Neural crest cell (in vitro differentiated cells): ENCODE results near the gene GFRA4. TPM values are rescaled to one million over a fixed set of nuclear protein-coding genes. Genes with fewer than 3 reads are reported as not detected.
A peak's percentile ranks its signal among the peaks of the same experiment; 100 is the strongest.

Source experiments
- DNase-seq: peaks from one replicate; pipeline ENCODE4 v3.0.0; 2021; ENCODE audit warnings: low read depth, mixed read lengths, low spot score
- H3K27ac Mint-ChIP-seq: one replicate; pipeline ENCODE4 v1.8.0; 2021; ENCODE audit warnings: mild to moderate bottlenecking, mixed read lengths; ENCODE audit not compliant: unreplicated experiment
- H3K27me3 Mint-ChIP-seq: 2 replicates; pipeline ENCODE4 v1.8.0; 2021; ENCODE audit warnings: low read depth, mild to moderate bottlenecking, mixed read lengths
- H3K36me3 Mint-ChIP-seq: 2 replicates; pipeline ENCODE4 v1.8.0; 2021; ENCODE audit warnings: low read depth, mild to moderate bottlenecking, mixed read lengths
- H3K4me1 Mint-ChIP-seq: 2 replicates; pipeline ENCODE4 v1.8.0; 2021; ENCODE audit warnings: mixed read lengths
- H3K4me3 Mint-ChIP-seq: one replicate; pipeline ENCODE4 v1.8.0; 2021; ENCODE audit warnings: mild to moderate bottlenecking, mixed read lengths
- H3K9me3 Mint-ChIP-seq: 2 replicates; pipeline ENCODE4 v1.8.0; 2021; ENCODE audit warnings: mixed read lengths
- total RNA-seq: library from RNA; stranded (reverse); gene quantifications from 2 replicates; pipeline ENCODE4 v1.2.1, GENCODE V29; 2021
- TF ChIP-seq, protein P1 (sequence below): fragments of 200-600 bp; sonication (generic); conservative IDR thresholded peaks from 2 replicates; pipeline ENCODE4 v1.5.0; 2021; ENCODE audit warnings: antibody characterized with exemption, mild to moderate bottlenecking

GFRA4 gene
- total RNA-seq, 1 donor from 2014 or later: not detected

GRCh38 chr20:3661814-3662665 lies 1.2 kb downstream of the GFRA4 start:
- H3K27me3 Mint-ChIP-seq: peaks cover 48% of the 10 kb centered on the region
- no peaks in the 10 kb centered on the region for H3K9me3 Mint-ChIP-seq
- no peak overlapping the region for H3K27ac Mint-ChIP-seq
- H3K4me3 Mint-ChIP-seq: no peak overlapping the region
- DNase-seq: no peak
- H3K4me1 Mint-ChIP-seq: peaks cover 6% of the 10 kb centered on the region
- H3K36me3 Mint-ChIP-seq: no peaks in the 10 kb centered on the region
- TF ChIP-seq, protein P1, sequence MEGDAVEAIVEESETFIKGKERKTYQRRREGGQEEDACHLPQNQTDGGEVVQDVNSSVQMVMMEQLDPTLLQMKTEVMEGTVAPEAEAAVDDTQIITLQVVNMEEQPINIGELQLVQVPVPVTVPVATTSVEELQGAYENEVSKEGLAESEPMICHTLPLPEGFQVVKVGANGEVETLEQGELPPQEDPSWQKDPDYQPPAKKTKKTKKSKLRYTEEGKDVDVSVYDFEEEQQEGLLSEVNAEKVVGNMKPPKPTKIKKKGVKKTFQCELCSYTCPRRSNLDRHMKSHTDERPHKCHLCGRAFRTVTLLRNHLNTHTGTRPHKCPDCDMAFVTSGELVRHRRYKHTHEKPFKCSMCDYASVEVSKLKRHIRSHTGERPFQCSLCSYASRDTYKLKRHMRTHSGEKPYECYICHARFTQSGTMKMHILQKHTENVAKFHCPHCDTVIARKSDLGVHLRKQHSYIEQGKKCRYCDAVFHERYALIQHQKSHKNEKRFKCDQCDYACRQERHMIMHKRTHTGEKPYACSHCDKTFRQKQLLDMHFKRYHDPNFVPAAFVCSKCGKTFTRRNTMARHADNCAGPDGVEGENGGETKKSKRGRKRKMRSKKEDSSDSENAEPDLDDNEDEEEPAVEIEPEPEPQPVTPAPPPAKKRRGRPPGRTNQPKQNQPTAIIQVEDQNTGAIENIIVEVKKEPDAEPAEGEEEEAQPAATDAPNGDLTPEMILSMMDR: no peak

- Mint-ChIP-seq H3K4me1 (peaks cover 6% of the 10 kb centered on the region), H3K9me3 (no peaks in the 10 kb centered on the region), H3K4me3 (no peak overlapping the region), H3K27ac (no peak overlapping the region), H3K27me3 (peaks cover 48% of the 10 kb centered on the region), H3K36me3 (no peaks in the 10 kb centered on the region)
- TF ChIP-seq, protein P1: no peak
- no peak for DNase-seq
These were observed 2.0 kb downstream of the GFRA4 start for GRCh38 chr20:3661060-3661813.

DNA sequence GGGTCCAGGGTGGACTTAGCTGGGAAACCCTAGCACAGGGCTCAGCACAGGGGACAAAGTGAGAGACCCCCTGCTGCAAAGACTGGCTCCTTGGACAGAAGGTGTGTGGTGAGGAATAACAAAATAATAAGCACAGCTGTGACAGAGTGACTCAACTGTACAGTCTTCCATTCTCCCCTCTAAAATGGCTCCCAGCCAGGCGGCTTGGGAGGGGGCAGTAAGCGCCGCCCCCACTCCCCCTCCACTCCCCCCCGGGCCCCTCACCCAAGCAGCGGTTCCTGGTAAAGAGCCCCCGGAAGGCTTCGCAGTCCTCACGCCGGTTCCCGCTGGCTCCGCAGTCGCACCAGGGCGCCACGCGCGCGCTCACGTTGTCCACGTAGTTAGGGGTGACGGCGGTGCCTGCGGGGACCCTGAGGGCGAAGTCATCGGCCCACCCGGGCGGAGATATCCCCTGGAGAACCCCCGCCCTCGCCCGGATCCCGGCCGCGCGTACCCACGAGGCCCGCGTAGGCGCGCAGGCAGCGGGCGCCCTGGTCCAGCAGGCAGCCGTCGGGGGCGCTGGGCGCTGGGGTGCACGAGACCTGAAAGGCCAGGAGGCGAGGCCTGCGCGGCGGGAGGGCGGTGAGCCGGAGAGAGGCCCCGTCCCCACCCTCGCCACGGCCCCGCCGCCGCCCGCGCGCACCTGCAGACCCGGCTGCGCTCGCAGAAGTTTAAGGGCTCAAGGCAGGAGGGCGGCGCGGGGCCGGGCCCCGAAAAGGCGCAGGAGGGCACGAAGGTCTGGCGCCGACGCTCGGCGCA lies 2.7 kb downstream of the GFRA4 start:
- Mint-ChIP-seq H3K36me3 (no peaks in the 10 kb centered on the region), H3K27ac (no peak overlapping the region), H3K9me3 (no peaks in the 10 kb centered on the region), H3K4me1 (peaks cover 6% of the 10 kb centered on the region), H3K27me3 (peaks cover 48% of the 10 kb centered on the region), H3K4me3 (no peak overlapping the region)
- TF ChIP-seq, protein P1: peak; percentile 10
- no peak for DNase-seq

- TF ChIP-seq, protein P1: peak; percentile 21
- DNase-seq: no peak
- Mint-ChIP-seq H3K4me1 (peaks cover 6% of the 10 kb centered on the region), H3K4me3 (no peak overlapping the region), H3K27ac (peak overlapping the region; percentile 10), H3K27me3 (peaks cover 45% of the 10 kb centered on the region), H3K36me3 (no peaks in the 10 kb centered on the region), H3K9me3 (no peaks in the 10 kb centered on the region)
These were observed 3.5 kb downstream of the GFRA4 start for GRCh38 chr20:3659492-3660261.
